Ovary (tissue), 3 donors: ENCODE results near the gene NHERF1.

Source experiments
- EP300 ChIP-seq: sonication (generic); formaldehyde crosslinking; IDR thresholded peaks from one replicate; pipeline ENCODE4 v1.6.1; 2017; ENCODE audit warnings: antibody characterized with exemption
- POLR2A ChIP-seq: fragments of 450-650 bp; IDR thresholded peaks from one replicate; pipeline ENCODE4 v1.6.1; 2017; ENCODE audit warnings: antibody characterized with exemption, mild to moderate bottlenecking, moderate library complexity
- TF ChIP-seq, protein P1 (sequence below), 3 donors: fragments of 450-650 bp in 2 of 3; fragments of 200-600 bp in 1 of 3; IDR thresholded peaks; one replicate each; pipeline versions ENCODE4 v1.5.1 to v1.8.0; 2016 to 2022; ENCODE audit warnings: antibody characterized with exemption in 3 of 3, mild to moderate bottlenecking in 1 of 3
- donor health status: DM: no; HTN: no; CAD: no.

DNA sequence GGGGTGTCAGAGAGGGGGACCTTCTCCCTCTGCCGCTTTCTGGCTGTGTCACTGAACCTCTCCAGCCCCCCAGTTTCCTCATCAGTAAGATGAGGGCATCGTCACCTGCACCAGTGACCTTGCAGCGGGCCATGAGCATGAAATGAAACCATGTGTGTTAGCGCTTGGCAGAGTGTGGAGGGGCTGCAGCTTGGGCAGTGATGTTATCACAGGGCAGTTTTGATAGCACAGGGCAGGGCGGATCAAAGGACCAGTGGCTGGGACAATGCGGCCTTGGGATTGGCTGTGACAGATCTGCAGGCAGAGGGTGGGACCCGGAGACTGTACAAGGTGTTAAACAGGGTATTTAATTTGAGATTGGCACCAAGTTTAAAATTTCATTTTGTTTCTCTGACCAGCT lies 66.6 kb downstream of the NHERF1 start:
- TF ChIP-seq, protein P1, sequence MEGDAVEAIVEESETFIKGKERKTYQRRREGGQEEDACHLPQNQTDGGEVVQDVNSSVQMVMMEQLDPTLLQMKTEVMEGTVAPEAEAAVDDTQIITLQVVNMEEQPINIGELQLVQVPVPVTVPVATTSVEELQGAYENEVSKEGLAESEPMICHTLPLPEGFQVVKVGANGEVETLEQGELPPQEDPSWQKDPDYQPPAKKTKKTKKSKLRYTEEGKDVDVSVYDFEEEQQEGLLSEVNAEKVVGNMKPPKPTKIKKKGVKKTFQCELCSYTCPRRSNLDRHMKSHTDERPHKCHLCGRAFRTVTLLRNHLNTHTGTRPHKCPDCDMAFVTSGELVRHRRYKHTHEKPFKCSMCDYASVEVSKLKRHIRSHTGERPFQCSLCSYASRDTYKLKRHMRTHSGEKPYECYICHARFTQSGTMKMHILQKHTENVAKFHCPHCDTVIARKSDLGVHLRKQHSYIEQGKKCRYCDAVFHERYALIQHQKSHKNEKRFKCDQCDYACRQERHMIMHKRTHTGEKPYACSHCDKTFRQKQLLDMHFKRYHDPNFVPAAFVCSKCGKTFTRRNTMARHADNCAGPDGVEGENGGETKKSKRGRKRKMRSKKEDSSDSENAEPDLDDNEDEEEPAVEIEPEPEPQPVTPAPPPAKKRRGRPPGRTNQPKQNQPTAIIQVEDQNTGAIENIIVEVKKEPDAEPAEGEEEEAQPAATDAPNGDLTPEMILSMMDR (IDR thresholded peaks at IDR 0.05) = no peak
- no peak for TF ChIP-seq EP300
- TF ChIP-seq POLR2A = no peak
